ENCODE results near the gene GPRIN3. TPM values are rescaled to one million over a fixed set of nuclear protein-coding genes. Genes with fewer than 3 reads are reported as not detected.

GPRIN3 gene
- total RNA-seq, 2 donors from 2014 or later: 2.1 to 2.3 TPM

- peak overlapping the region; percentile 69 for H3K4me3 Mint-ChIP-seq
- H3K36me3 Mint-ChIP-seq (ENCODE audit: low read depth): no peaks in the 10 kb centered on the region
- no peaks in the 10 kb centered on the region for H3K9me3 Mint-ChIP-seq
- peaks cover 11% of the 10 kb centered on the region for H3K4me1 Mint-ChIP-seq
- DNase-seq: no peak
- Histone ChIP-seq H3K9me3 (ENCODE audit: control insufficient read depth, low read length) (no peaks in the 10 kb centered on the region), H3K36me3 (ENCODE audit: control insufficient read depth, insufficient read depth, low read length) (no peaks in the 10 kb centered on the region), H3K4me1 (ENCODE audit: control insufficient read depth, insufficient read depth, low read length) (no peaks in the 10 kb centered on the region), H3K27me3 (ENCODE audit: control insufficient read depth, insufficient read depth, low read length, poor library complexity, severe bottlenecking) (peaks cover 28% of the 10 kb centered on the region), H3K4me3 (ENCODE audit: low read length) (peak overlapping the region; percentile 81), H3K9ac (ENCODE audit: extremely low read depth, low read length, poor library complexity, severe bottlenecking) (no peak overlapping the region), H3K27ac (ENCODE audit: low read depth, low read length) (no peak overlapping the region)
- TF ChIP-seq CTCF (conservative IDR thresholded peaks at IDR 0.05): no peak
- WGBS, 2 experiments (ENCODE audit: insufficient coverage in 1 of 2, insufficient read length in 1 of 2): 49% methylated on average over 5 of the region's 6 CpGs; no CpG with 5 or more reads in 1 of the 2 experiments
- H3K27me3 Mint-ChIP-seq (ENCODE audit: insufficient read depth): peaks cover 28% of the 10 kb centered on the region
- no peak overlapping the region for H3K27ac Mint-ChIP-seq
Measured at GRCh38 chr4:89308161-89308500, 531 bp upstream of the GPRIN3 start.

GRCh38 chr4:89307178-89307445, 488 bp downstream of the GPRIN3 start:
- Mint-ChIP-seq H3K4me1 (peaks cover 11% of the 10 kb centered on the region), H3K36me3 (ENCODE audit: low read depth) (no peaks in the 10 kb centered on the region), H3K27me3 (ENCODE audit: insufficient read depth) (peaks cover 28% of the 10 kb centered on the region), H3K27ac (no peak overlapping the region), H3K9me3 (no peaks in the 10 kb centered on the region), H3K4me3 (peak overlapping the region; percentile 69)
- Histone ChIP-seq H3K27ac (ENCODE audit: low read depth, low read length) (no peak overlapping the region), H3K9me3 (ENCODE audit: control insufficient read depth, low read length) (no peaks in the 10 kb centered on the region), H3K9ac (ENCODE audit: extremely low read depth, low read length, poor library complexity, severe bottlenecking) (no peak overlapping the region), H3K4me3 (ENCODE audit: low read length) (peak overlapping the region; percentile 81), H3K27me3 (ENCODE audit: control insufficient read depth, insufficient read depth, low read length, poor library complexity, severe bottlenecking) (peaks cover 28% of the 10 kb centered on the region), H3K4me1 (ENCODE audit: control insufficient read depth, insufficient read depth, low read length) (no peaks in the 10 kb centered on the region), H3K36me3 (ENCODE audit: control insufficient read depth, insufficient read depth, low read length) (no peaks in the 10 kb centered on the region)
- no peak for TF ChIP-seq CTCF (conservative IDR thresholded peaks at IDR 0.05)
- no peak for DNase-seq
- 19% methylated on average over 6 of the region's 6 CpGs; no CpG with 5 or more reads in 1 of the 2 experiments for WGBS, 2 experiments (ENCODE audit: insufficient coverage in 1 of 2, insufficient read length in 1 of 2)

- Histone ChIP-seq H3K4me3 (ENCODE audit: low read length) (peak overlapping the region; percentile 81), H3K27ac (ENCODE audit: low read depth, low read length) (no peak overlapping the region), H3K36me3 (ENCODE audit: control insufficient read depth, insufficient read depth, low read length) (no peaks in the 10 kb centered on the region), H3K9ac (ENCODE audit: extremely low read depth, low read length, poor library complexity, severe bottlenecking) (no peak overlapping the region), H3K9me3 (ENCODE audit: control insufficient read depth, low read length) (no peaks in the 10 kb centered on the region), H3K27me3 (ENCODE audit: control insufficient read depth, insufficient read depth, low read length, poor library complexity, severe bottlenecking) (peaks cover 28% of the 10 kb centered on the region), H3K4me1 (ENCODE audit: control insufficient read depth, insufficient read depth, low read length) (no peaks in the 10 kb centered on the region)
- DNase-seq: no peak
- peaks cover 11% of the 10 kb centered on the region for H3K4me1 Mint-ChIP-seq
- H3K27ac Mint-ChIP-seq: no peak overlapping the region
- H3K9me3 Mint-ChIP-seq: no peaks in the 10 kb centered on the region
- no peak for TF ChIP-seq CTCF (conservative IDR thresholded peaks at IDR 0.05)
- peak overlapping the region; percentile 69 for H3K4me3 Mint-ChIP-seq
- H3K27me3 Mint-ChIP-seq (ENCODE audit: insufficient read depth): peaks cover 28% of the 10 kb centered on the region
- no peaks in the 10 kb centered on the region for H3K36me3 Mint-ChIP-seq (ENCODE audit: low read depth)
- WGBS, 2 experiments (ENCODE audit: insufficient coverage in 1 of 2, insufficient read length in 1 of 2): 74% methylated on average over 5 to 11 of the region's 11 CpGs
Measured at GRCh38 chr4:89306486-89307177, 968 bp downstream of the GPRIN3 start.
